Mesenteric fat pad (tissue), 1 donor: ENCODE measurements around the gene CNOT2. TPM values are rescaled to one million over a fixed set of nuclear protein-coding genes. Genes with fewer than 3 reads are reported as not detected.
"Not testable (repeated sequence)": the region's sequence is repeated elsewhere in the genome, so short reads cannot be mapped to it uniquely, and the experiment has no call there.

Experiments used
- DNase-seq: peaks from one replicate; pipeline ENCODE4 v3.0.0-alpha.2; 2020; ENCODE audit warnings: low spot score
- total RNA-seq: library from RNA; stranded (reverse); fragmentation: NEBNext Ultra II Directional; extraction: Animal tissue kit (Norgen Biotek cat#: 25700); gene quantifications from one replicate; pipeline ENCODE4 v1.2.1, GENCODE V29; 2021
- donor health status: DM: yes; HTN: yes; CAD: no.

CNOT2 gene
- total RNA-seq, 1 donor from 2014 or later: 65.9 TPM

DNA sequence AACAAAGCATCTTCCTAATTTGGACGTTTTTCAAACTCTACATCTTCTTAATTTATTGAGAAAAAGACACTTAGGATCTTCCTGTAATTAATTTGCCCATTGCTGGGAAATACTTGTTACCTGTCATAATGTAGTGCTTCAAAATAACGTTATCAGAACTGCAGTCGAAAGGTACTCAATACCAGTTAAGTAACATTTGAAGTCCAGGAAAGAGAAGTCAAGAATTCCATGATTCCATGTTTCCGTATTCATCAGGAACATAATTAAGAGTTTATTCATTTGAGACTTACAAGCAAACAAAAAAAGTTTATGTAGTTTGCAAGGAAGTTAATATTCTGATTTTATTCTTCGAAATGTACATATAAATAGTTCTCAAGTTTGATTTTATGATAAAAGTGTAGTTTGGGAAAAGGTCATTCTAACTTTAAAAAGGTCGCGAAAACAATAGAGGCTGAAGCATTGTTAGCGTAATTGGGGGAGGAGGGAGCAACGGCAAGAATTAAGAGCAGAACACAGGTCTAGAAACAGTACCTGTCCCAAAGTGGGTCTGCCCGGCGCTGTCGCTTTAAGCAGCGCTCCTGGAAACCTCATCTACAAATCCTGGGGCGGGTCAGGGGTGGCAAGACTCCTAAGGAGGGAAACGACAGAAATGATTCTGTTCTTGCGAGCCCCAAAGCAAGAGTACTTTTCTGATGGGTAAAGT is 121.6 kb downstream of the CNOT2 start:
- DNase-seq: no peak

DNA sequence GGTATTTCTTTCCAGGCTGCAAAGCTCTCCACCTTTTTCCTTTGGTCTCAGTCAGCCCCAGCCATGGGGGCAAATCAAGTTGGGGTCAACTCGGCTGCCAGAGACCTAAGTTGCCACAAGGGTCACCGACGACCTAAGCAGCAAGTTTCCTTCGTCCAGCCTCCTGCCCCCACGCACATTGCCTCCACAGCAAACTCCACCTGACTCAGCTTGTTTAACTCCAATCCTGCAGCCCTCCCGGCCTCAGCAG is 122.1 kb downstream of the CNOT2 start:
- no peak for DNase-seq

DNA sequence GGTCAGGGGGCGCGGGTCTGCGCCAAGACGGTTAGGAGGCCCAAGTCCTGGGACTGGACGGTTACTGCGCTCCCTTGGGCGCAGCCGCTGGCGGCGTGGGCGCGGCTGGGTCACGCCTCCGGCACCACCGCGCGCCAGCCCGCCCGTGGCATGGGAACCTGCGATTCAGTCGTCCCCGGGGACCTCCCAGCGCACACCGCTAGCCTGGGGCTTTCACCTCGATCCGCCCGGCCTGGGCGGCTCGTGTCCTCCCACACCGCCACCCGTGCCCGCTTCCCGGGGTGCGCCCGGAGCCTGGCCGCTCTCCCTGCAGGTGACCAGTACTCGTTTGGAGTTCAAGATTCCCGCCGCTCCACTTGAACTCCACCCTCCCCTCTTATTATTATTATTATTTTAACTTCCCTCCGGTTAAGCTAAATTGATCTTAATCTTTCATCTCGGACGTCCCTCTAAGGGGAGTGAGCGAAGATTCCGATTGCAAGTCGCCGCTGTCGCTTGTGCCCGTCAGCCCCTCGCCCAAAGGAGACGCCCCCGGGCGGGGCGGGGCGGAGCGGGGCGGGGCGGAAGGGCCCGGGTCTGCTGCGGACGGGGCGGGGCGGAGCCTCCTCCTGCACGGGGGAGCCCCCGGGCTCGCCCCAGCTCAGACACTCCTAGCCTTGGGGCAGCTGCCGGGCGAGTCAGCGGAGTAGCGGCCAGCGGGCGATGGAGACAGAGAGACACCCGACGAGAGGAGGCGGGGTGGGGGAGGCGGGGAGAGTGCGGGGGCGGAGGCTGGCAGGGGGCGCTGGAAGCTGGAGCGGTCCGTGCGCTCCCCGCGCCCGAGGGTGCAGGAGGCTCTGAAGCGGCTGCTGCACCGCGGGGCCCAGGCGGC is 122.7 kb downstream of the CNOT2 start, which contains the start of gene KCNMB4:
Gene KCNMB4, plus strand, starts transcription at position 643 of the 871 bp plus-strand sequence. CDS start 445 bp downstream, outside the sequence.
- DNase-seq: peak; percentile 90

DNA sequence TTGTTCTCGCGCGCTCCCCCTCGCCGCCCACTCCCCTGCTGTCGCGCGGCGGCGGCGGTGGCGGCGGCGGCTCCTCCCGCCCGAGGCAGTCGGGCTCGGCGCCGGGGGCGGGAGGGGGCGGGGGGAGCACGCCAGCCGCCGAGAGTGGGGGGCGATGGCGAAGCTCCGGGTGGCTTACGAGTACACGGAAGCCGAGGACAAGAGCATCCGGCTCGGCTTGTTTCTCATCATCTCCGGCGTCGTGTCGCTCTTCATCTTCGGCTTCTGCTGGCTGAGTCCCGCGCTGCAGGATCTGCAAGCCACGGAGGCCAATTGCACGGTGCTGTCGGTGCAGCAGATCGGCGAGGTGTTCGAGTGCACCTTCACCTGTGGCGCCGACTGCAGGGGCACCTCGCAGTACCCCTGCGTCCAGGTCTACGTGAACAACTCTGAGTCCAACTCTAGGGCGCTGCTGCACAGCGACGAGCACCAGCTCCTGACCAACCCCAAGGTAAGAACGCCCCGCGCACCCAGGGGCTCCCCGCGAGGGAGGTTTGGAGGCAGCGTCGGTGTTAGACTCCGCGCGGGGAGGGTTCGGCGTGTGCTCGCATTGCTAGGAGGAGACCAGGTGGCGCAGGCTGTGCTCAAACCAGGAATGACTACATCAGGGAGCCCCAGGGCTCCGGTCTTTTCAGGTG is 123.5 kb downstream of the CNOT2 start:
- no peak for DNase-seq

DNA sequence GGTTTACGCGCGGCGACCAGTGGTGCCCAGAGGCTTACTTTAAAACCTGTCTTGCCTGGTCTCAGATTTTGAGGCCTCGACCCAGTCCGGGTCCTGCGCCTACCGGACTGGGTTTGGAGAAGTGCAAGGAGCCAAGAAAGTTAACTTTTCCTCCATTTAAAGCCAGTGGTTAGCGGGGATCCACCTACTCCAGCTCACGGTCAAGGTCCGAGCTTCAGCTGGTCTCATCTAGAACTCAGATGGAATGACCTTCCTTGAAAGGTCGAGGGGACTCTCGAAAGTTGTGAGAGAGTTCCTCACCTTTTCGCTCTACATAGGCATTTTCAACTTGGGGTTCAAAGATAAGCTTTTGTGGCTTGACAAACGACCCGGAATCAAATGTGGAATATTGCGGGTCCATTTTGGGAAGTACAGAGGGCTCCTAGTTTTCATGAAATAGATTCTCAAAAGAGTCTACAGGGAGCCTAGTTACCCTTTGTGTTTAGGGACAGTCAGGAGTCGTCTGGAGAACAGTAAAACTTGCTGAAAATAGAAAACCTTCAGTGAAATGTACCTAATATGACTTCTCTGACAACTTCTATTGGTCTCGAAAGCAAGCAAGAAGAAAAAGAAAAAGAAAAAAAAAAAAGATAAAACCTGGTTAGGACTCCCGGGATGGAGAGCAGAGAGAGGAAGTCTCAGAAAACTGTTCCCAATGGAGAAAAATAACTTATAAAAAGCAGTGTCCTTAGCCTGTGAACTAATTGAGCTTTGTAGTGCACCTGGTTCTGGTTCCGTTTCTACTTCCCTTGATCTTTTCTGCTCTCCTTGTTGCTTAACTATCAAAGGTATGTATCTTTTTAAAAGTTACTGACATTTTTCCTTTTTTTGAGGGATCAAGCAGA is 124.3 kb downstream of the CNOT2 start:
- no peak for DNase-seq

DNA sequence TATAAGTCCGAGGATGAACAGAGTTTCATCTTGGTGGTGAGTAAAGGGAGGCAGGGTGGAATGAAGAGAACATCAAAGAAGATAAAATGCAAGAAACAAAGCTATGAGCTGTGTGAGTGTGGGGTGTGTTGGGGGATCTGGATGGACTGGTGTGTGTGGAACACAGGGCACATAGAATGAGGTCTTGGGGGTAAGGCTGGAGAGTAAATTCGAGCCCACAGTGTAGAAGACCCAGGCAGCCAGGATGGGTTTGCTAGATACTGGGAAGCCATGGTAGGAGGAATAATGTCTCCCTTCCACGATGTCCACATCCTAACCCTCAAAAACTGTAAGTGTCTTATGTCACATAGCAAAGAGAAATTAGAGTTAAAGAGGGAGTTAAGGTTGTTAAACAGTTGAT is 129.6 kb downstream of the CNOT2 start:
- DNase-seq: no peak

DNA sequence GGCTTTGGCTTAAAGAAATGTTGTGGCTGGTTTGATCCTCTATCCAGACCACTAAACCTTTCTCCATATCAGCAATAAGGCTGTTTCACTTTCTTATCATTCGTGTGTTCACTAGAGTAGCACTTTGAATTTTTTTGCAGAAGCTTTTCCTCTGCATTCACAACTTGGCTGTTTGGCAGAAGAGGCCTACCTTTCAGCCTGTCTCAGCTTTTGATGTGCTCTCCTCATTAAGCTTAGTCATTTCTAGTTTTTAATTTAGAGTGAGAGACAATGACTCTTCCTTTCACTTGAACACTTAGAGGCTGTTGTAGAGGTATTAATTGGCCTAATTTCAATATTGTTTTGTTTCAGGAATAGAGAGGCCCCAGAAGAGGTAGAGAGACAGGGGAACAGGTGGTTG is 136.6 kb downstream of the CNOT2 start:
- no peak for DNase-seq

DNA sequence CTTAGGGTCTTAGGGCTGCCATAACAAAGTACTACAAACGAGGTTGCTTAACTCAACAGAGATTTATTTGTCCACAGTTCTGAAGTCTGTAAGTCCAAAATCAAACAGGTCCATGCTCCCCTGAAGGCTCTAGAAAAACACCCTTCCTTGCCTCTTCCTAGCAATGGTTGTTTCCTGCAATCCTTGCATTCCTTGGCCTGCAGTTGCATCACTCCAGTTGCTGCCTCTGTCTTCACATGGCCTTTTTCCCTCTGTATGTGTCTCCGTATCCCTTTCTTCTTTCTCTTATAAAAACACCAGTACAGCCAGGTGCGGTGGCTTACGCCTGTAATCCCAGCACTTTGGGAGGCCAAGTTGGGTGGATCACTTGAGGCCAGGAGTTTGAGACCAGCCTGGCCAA is 140.3 kb downstream of the CNOT2 start:
- DNase-seq: no peak

DNA sequence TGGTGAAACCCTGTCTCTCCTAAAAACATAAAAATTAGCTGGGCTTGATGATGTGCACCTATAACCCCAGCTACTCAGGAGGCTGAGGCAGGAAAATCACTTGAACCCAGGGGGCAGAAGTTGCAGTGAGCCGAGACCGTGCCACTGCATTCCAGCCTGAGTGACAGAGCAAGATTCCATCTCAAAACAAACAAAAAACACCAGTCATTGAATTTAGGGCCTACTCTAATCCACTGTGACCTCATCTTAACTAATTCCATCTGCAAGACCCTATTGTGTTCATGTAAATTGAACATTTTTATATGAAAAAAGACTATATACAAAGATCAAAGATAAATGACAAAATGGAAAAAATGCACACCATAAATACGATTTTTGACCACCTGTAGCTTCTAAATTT is 140.7 kb downstream of the CNOT2 start:
- DNase-seq: no peak

DNA sequence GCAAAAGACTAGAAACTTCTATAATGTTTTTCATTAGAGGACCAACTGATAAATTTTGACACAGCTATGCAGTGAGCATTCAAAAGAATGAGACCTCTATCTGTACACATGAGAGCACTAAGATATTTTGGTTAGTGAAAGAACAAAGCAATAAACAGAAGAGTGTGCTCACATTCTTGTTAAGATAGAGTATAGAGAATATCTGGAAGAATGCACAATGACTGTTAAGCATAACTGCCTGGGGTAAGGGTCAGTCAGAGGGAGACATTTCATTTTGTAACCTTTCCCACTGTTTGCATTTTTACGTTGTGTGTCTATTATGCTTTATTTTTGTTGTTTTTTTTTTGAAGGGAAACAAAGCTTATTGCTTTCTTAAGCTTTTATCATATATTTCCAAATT is 143.5 kb downstream of the CNOT2 start:
- no peak for DNase-seq

DNA sequence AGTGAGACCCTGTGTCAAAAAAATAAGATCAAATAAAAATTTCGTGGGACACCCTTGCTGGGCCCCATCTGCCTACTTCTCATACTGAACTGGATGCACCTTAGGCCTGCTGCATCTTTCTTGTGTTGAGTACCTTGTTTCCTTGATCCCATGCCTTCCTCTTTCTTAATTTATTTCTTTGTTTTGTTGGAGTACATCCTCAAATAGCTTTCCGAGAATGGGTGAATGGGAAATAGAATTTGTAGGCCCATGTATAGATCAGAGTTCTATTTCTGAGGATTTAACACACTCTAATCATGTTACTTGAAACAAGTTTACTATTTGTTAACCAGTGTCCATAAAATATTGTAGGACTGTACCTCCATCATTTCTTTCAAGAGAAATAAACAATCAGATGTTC is 146.4 kb downstream of the CNOT2 start:
- no peak for DNase-seq

DNA sequence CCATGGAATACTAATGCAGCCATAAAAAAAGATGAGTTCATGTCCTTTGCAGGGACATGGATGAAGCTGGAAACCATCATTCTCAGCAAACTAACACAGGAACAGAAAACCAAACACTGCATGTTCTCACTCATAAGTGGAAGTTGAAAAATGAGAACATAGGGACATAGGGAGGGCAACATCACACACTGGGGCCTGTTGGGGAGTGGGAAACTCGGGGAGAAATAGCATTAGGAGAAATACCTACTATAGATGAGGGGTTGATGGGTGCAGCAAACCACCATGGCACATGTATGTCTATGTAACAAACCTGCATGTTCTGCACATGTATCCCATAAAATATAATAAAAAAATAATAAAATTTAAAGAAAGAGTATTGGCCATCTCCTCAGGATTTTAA is 149.4 kb downstream of the CNOT2 start:
- DNase-seq: not testable (repeated sequence)

DNA sequence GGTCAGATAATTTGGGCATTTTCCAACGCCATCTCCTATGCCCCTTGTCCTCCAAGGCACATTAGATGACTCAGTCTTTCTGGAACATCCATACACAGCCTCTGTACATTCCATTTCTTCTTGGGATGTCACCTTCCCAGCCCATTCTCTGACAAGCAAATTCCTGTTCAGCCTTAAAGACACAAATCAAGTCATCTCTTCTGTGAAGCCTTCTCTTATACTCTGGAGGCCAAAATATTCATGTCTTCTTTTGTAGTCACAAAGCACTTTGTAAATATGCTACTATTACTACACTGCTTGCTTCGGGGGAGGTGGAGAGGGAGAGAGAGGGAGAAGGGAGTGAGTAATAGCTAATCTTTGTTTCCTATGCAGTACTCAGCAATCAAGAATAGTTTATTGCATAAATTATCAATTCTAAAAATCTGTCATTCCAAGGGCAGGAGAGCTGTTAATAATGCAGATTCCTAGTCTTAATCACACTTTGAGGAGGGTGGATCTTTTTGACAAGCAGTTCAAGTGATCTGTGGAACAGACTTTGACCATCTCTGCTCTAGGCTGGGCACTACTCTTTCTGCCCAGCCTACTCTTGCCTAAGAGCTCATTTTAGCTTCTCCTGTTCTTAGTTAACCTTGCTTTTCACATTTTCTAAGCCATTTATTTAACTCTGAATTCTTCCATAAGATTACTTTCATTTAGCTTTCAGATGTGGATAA is 150.7 kb downstream of the CNOT2 start:
- no peak for DNase-seq

DNA sequence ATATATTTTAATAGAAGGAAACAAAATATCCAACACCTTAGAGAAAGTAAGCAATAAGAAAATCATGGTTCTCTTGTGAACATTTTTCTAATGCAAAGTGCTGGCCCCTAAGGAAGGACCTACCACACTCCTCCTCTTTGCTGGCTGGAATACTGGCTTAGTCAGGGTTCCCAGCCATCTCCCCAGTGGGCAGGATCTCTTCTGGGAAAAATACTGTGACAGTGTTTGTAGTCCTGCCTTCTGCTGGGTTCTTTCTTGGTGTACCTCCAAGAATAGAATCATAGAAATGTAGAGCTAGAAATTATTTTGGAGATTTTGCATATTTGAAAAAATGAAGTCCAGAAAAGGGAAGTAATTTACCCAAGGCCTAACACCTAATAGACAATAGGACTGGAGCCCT is 154.8 kb downstream of the CNOT2 start:
- no peak for DNase-seq

DNA sequence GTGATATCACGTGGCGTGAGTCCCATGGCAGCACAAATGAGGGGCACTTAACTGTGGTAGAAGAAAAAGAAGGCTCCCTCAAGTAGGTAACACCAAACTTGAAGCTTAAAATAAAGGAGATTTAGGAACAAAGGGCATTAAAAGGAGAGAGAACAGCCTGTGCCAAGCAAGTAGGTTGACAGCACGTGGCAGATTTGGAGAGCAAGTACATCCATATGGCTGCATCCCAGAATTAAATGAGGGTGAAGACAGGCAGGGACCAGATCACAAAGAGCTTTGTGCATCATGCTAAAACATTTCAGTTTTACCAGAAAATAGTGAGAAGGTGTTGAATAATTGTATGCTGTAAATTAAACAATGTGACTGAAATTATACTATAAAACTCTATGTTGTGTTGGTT is 155.6 kb downstream of the CNOT2 start:
- no peak for DNase-seq

DNA sequence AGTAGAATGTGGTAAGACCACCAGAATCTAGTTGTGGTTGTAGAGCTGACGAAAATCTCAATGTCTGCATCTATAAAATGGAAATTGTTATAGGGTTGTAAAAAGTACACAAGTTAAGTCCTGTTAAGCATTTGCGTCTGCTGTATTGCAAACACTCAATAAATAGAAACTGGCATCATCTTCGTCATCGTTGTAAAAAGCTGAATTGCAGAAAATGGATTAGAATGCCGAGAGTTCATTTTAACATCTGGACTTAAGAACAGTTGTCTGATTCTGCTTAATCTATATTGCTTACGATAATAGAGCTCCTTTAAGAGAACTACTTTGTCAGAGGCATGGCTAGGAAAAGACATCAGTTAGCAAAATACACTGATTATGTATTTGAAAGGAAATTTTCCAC is 156.1 kb downstream of the CNOT2 start:
- no peak for DNase-seq

DNA sequence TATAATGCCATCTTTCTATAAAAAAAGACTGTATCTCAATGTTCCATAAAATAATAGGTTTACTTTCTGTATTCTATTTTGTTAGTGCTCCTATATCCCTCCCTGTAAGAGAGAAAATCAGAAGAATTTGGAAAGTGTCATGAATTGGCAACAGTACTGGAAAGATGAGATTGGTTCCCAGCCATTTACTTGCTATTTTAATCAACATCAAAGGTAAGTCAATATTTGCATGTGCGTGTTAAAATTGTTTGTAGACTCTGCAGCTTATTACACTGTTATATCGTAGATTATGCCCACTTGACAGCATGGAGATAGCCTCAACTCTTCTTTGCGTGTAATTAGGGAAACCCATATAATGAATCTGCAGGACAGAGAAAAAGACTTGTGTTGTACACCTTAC is 156.9 kb downstream of the CNOT2 start:
- DNase-seq: no peak

DNA sequence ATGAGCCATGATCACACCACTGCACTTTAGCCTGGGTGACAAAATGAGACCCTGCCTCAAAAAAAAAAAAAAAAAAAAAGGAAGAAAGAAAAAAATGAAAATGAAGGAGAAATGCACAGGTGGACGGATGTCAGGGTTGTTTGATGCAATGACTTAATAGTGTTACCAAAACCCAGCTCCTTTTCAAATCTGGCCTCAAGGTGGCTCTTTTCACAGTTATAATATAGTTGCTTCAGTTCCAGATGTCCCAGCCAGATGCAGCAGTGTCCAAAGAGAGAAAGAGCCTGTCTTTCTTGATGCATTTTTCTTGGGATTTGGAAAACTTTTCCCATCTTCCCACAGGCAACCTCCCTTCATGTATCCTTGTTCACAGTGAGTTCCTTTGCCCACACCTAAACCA is 159.4 kb downstream of the CNOT2 start:
- no peak for DNase-seq

DNA sequence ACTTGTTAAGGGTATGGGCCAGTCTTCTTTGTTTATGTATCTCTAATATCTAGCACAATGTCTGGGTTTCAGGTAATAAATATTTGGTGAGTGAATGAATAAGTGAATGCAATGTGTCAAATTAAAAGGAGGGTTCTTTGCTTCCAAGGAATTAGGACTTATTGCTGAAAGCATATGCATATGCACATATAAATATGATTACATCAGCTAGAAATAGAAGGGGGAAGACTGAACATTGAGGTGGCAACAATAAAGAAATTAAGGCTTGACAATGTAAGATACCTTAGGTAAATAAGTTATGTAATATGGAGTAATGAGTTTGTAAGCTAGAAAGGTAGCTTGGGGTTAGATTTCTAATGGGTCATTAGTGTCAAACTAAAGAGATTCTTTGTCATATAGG is 160.6 kb downstream of the CNOT2 start:
- no peak for DNase-seq
